ENCODE results near the gene CSTPP1. TPM values are rescaled to one million over a fixed set of nuclear protein-coding genes. Genes with fewer than 3 reads are reported as not detected.

Gene CSTPP1
- total RNA-seq, 4 donors from 2014 or later, result 35.3 to 51.9 (median 39.7) TPM

DNA sequence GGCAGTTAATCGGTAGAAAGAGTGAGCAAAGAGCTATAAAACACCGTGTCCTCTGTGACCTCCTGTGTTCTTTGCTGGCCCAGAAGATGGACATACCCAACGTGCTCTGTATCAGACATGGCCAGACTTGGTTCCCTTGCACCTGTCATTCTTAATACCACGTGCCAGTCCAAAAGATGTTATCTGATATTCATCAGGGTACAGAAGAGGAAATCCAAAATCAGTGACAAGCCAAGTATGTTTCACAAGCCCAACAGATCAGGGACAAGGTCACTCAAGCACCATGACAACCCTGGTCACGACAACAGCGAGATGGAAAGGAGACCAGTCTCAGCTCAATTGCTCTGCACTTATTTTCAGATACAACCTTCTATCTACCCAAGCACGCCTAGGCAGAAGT lies 21.7 kb upstream of the CSTPP1 start:
- H3K4me3 ChIP-seq, result no peak overlapping the region
- no peaks in the 10 kb centered on the region for H3K36me3 ChIP-seq
- TF ChIP-seq EP300 (IDR thresholded peaks at IDR 0.05) (no peak), CTCF (IDR thresholded peaks at IDR 0.05) (no peak), POLR2A (IDR thresholded peaks at IDR 0.05) (no peak)
- H3K4me1 ChIP-seq, result peaks cover 0 to 59% (median 14%) of the 10 kb centered on the region in 4 donors
- H3K27me3 ChIP-seq, result peaks cover 0 to 17% of the 10 kb centered on the region in 2 donors
- 72 to 73% methylated on average over 7 of the region's 7 CpGs for whole genome bisulfite sequencing, 2 donors
- no peak for DNase-seq (ENCODE audit: low spot score in 2 of 2)
- no peaks in the 10 kb centered on the region for H3K9me3 ChIP-seq
- no peak overlapping the region for H3K27ac ChIP-seq

GRCh38 chr11:46916286-46917108 lies 20.1 kb upstream of the CSTPP1 start:
- no peak for DNase-seq (ENCODE audit: low spot score in 2 of 2)
- Histone ChIP-seq H3K36me3 (no peaks in the 10 kb centered on the region), H3K4me3 (peak overlapping the region; percentile 57 to 78 (median 66)), H3K4me1 (peaks cover 0 to 65% (median 16%) of the 10 kb centered on the region in 4 donors), H3K27me3 (peaks cover 0 to 17% of the 10 kb centered on the region in 2 donors), H3K9me3 (no peaks in the 10 kb centered on the region), H3K27ac (peak overlapping the region in 3 of 4 donors; percentile 51 to 74 (median 54))
- WGBS, 2 donors, result 9 to 10% methylated on average over 24 of the region's 24 CpGs
- peak in 1 of 5 experiments; percentile 17 for TF ChIP-seq CTCF (IDR thresholded peaks at IDR 0.05)
- TF ChIP-seq POLR2A (IDR thresholded peaks at IDR 0.05), result no peak

GRCh38 chr11:46917109-46917761 lies 19.3 kb upstream of the CSTPP1 start:
- peaks cover 0 to 17% of the 10 kb centered on the region in 2 donors for H3K27me3 ChIP-seq
- peak overlapping the region; percentile 57 to 78 (median 66) for H3K4me3 ChIP-seq
- peak overlapping the region in 3 of 4 donors; percentile 51 to 74 (median 54) for H3K27ac ChIP-seq
- H3K4me1 ChIP-seq, result peaks cover 0 to 64% (median 16%) of the 10 kb centered on the region in 4 donors
- H3K36me3 ChIP-seq, result no peaks in the 10 kb centered on the region
- no peak for TF ChIP-seq EP300 (IDR thresholded peaks at IDR 0.05)
- no peak for TF ChIP-seq POLR2A (IDR thresholded peaks at IDR 0.05)
- TF ChIP-seq CTCF (IDR thresholded peaks at IDR 0.05), result no peak
- whole genome bisulfite sequencing, 2 donors, result 1 to 2% methylated on average over 20 to 31 of the region's 31 CpGs
- no peak for DNase-seq (ENCODE audit: low spot score in 2 of 2)
- no peaks in the 10 kb centered on the region for H3K9me3 ChIP-seq

DNA sequence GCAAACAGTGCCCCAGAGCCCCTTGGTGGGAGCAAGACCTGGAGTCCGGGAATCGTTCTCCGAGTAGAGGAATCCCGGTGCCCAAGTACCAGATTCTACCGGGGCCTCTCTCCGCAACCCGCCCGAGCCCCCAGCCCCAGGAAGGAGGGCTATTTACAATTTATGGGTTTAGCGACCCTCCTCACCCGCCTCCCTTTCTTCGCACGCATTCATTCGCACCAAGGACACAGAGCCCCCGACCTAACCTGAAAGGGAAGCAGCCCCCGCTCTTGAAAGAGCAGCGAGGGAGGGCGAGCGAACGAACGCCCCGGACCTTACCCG lies 18.8 kb upstream of the CSTPP1 start:
- no peaks in the 10 kb centered on the region for H3K9me3 ChIP-seq
- peak overlapping the region; percentile 57 to 78 (median 66) for H3K4me3 ChIP-seq
- peak overlapping the region in 3 of 4 donors; percentile 31 to 74 (median 54) for H3K27ac ChIP-seq
- TF ChIP-seq EP300 (IDR thresholded peaks at IDR 0.05) (no peak), CTCF (IDR thresholded peaks at IDR 0.05) (no peak), POLR2A (IDR thresholded peaks at IDR 0.05) (no peak)
- 1 to 5% methylated on average over 15 to 18 of the region's 22 CpGs for whole genome bisulfite sequencing, 2 donors
- H3K27me3 ChIP-seq, result peaks cover 0 to 17% of the 10 kb centered on the region in 2 donors
- H3K36me3 ChIP-seq, result no peaks in the 10 kb centered on the region
- no peak for DNase-seq (ENCODE audit: low spot score in 2 of 2)
- peaks cover 0 to 60% (median 16%) of the 10 kb centered on the region in 4 donors for H3K4me1 ChIP-seq

Measured in tibial nerve (tissue), 4 donors.